GM23338 (cell line): ENCODE measurements around the gene RBPJ. TPM values are rescaled to one million over a fixed set of nuclear protein-coding genes. Genes with fewer than 3 reads are reported as not detected.

Source experiments
- ATAC-seq: fragments of 200-7000 bp; cut with Tn5 transposase; 3 replicates; pipeline ENCODE4 v1.9.1; 2020
- DNase-seq: peaks from one replicate; pipeline ENCODE4 v3.0.0-alpha.2; 2015; ENCODE audit warnings: low spot score
- H2AFZ ChIP-seq: fragments of 200-600 bp; sonication (generic); 2 replicates; pipeline ENCODE4 v1.8.0; 2016; ENCODE audit warnings: antibody characterized with exemption, mild to moderate bottlenecking, moderate library complexity
- H3F3A ChIP-seq: fragments of 200-600 bp; sonication (generic); replicated peaks from 2 replicates; pipeline ENCODE4 v1.8.0; 2017; ENCODE audit warnings: antibody characterized with exemption, mixed run types, low read depth
- H3K27ac ChIP-seq: fragments of 200-600 bp; sonication (generic); 2 replicates; pipeline ENCODE4 v1.6.1; 2016; ENCODE audit warnings: low read depth
- H3K27me3 ChIP-seq: fragments of 200-600 bp; sonication (generic); 2 replicates; pipeline ENCODE4 v1.8.0; 2016; ENCODE audit warnings: mild to moderate bottlenecking, mixed run types, moderate library complexity; ENCODE audit not compliant: insufficient read depth
- H3K36me3 ChIP-seq: fragments of 200-600 bp; sonication (generic); 2 replicates; pipeline ENCODE4 v1.8.0; 2016; ENCODE audit warnings: mild to moderate bottlenecking; ENCODE audit not compliant: insufficient read depth
- H3K4me1 ChIP-seq: fragments of 200-600 bp; sonication (generic); 2 replicates; pipeline ENCODE4 v1.8.0; 2016; ENCODE audit warnings: mild to moderate bottlenecking, moderate library complexity; ENCODE audit not compliant: insufficient read depth
- H3K4me2 ChIP-seq: fragments of 200-600 bp; sonication (generic); 2 replicates; pipeline ENCODE4 v1.7.1; 2017; ENCODE audit warnings: mixed run types
- H3K4me3 ChIP-seq: fragments of 200-600 bp; sonication (generic); 2 replicates; pipeline ENCODE4 v1.6.1; 2016; ENCODE audit warnings: mixed run types
- H3K79me2 ChIP-seq: fragments of 200-600 bp; sonication (generic); replicated peaks from 2 replicates; pipeline ENCODE4 v1.8.0; 2017; ENCODE audit warnings: mild to moderate bottlenecking; ENCODE audit not compliant: insufficient read depth
- H3K9me2 ChIP-seq: fragments of 200-600 bp; sonication (generic); 2 replicates; pipeline ENCODE4 v1.8.0; 2017; ENCODE audit not compliant: insufficient read depth
- H4K20me1 ChIP-seq: fragments of 200-600 bp; sonication (generic); replicated peaks from 2 replicates; pipeline ENCODE4 v1.8.0; 2017; ENCODE audit warnings: mild to moderate bottlenecking; ENCODE audit not compliant: insufficient read depth
- H3K27ac Mint-ChIP-seq: 2 replicates; pipeline ENCODE4 v1.8.0; 2020; ENCODE audit warnings: inconsistent platforms, mild to moderate bottlenecking, moderate library complexity, mixed read lengths
- H3K27me3 Mint-ChIP-seq: 3 replicates; pipeline ENCODE4 v1.8.0; 2022; ENCODE audit warnings: low read depth, mild to moderate bottlenecking, moderate library complexity, mixed read lengths, inconsistent platforms; ENCODE audit not compliant: insufficient read depth, poor library complexity
- H3K36me3 Mint-ChIP-seq: 3 replicates; pipeline ENCODE4 v1.8.0; 2021; ENCODE audit warnings: low read depth, mild to moderate bottlenecking, inconsistent platforms, moderate library complexity, mixed read lengths
- H3K4me1 Mint-ChIP-seq: 3 replicates; pipeline ENCODE4 v1.8.0; 2020; ENCODE audit warnings: mild to moderate bottlenecking, inconsistent platforms, mixed read lengths
- H3K4me3 Mint-ChIP-seq: 3 replicates; pipeline ENCODE4 v1.8.0; 2021; ENCODE audit warnings: moderate library complexity, mild to moderate bottlenecking, inconsistent platforms, mixed read lengths
- H3K9me3 Mint-ChIP-seq: 3 replicates; pipeline ENCODE4 v1.8.0; 2020; ENCODE audit warnings: moderate library complexity, mild to moderate bottlenecking, inconsistent platforms, mixed read lengths
- CREB1 ChIP-seq: fragments of 250-450 bp; sonication (Bioruptor Pico); IDR thresholded peaks from 2 replicates; pipeline ENCODE4 v1.5.0; 2020; ENCODE audit warnings: low read depth, mild to moderate bottlenecking, moderate library complexity
- CTCF ChIP-seq, 2 experiments: fragments of 200-600 bp in 1 of 2; sonication (generic) in 1 of 2; conservative IDR thresholded peaks; 2 replicates each; pipeline versions ENCODE4 v1.5.1 to v1.6.1; 2016 to 2017; ENCODE audit warnings: antibody characterized with exemption in 2 of 2, low read depth in 2 of 2, mild to moderate bottlenecking in 2 of 2, moderate library complexity in 1 of 2
- ETS1 ChIP-seq: IDR thresholded peaks from 2 replicates; pipeline ENCODE4 v1.6.1; 2016; ENCODE audit warnings: antibody characterized with exemption
- EZH2 ChIP-seq: fragments of 200-600 bp; sonication (generic); IDR thresholded peaks from one replicate; pipeline ENCODE4 v1.8.0; 2017; ENCODE audit warnings: antibody characterized with exemption, mild to moderate bottlenecking, low read depth; ENCODE audit not compliant: unreplicated experiment
- EZH2phosphoT487 ChIP-seq: fragments of 200-600 bp; sonication (generic); IDR thresholded peaks from one replicate; pipeline ENCODE4 v1.8.1; 2018; ENCODE audit warnings: antibody characterized with exemption; ENCODE audit not compliant: unreplicated experiment
- JUNB ChIP-seq: IDR thresholded peaks from one replicate; pipeline ENCODE4 v1.6.1; 2016; ENCODE audit warnings: antibody characterized with exemption; ENCODE audit not compliant: unreplicated experiment
- NANOG ChIP-seq: IDR thresholded peaks from 2 replicates; pipeline ENCODE4 v1.6.1; 2016; ENCODE audit warnings: antibody characterized with exemption, borderline replicate concordance
- POLR2AphosphoS5 ChIP-seq: IDR thresholded peaks from 2 replicates; pipeline ENCODE4 v1.6.1; 2016; ENCODE audit warnings: antibody characterized with exemption, low read depth
- REST ChIP-seq: IDR thresholded peaks from one replicate; pipeline ENCODE4 v1.6.1; 2018; ENCODE audit warnings: antibody characterized with exemption; ENCODE audit not compliant: unreplicated experiment
- STAT1 ChIP-seq: IDR thresholded peaks from one replicate; pipeline ENCODE4 v1.6.1; 2016; ENCODE audit warnings: antibody characterized with exemption; ENCODE audit not compliant: unreplicated experiment
- ZNF114 ChIP-seq: fragments of 250-450 bp; sonication (Bioruptor Pico); IDR thresholded peaks from 2 replicates; pipeline ENCODE4 v1.5.0; 2020; ENCODE audit warnings: mild to moderate bottlenecking, moderate library complexity
- ZNF331 ChIP-seq: fragments of 250-450 bp; sonication (Bioruptor Pico); IDR thresholded peaks from 2 replicates; pipeline ENCODE4 v1.5.0; 2020; ENCODE audit warnings: low read depth, mild to moderate bottlenecking, moderate library complexity
- ZNF462 ChIP-seq: fragments of 250-450 bp; sonication (Bioruptor Pico); IDR thresholded peaks from 2 replicates; pipeline ENCODE4 v1.5.0; 2020; ENCODE audit warnings: mild to moderate bottlenecking, moderate library complexity
- polyA plus RNA-seq: library from polyadenylated mRNA; unstranded; fragments of >200 nt; fragmentation: Nextera tagmentation; extraction: Ambion mirVana; gene quantifications from 2 replicates; pipeline ENCODE4 v1.2.1, GENCODE V29; 2016
- total RNA-seq: library from RNA; depleted of rRNA; stranded (reverse); fragments of >200 nt; shearing (Covaris generic); gene quantifications from 2 replicates; pipeline ENCODE4 v1.2.3, GENCODE V29; 2014

The RBPJ gene
- total and polyA plus RNA-seq, 2 experiments from 2014 or later = 212 to 457 TPM

GRCh38 chr4:26307037-26307800 lies 13.6 kb upstream of the RBPJ start:
- no peak overlapping the region; the same call in 1 of the 2 replicates for H2AFZ ChIP-seq
- Mint-ChIP-seq H3K27ac (no peak overlapping the region), H3K4me1 (peaks cover 2% of the 10 kb centered on the region; the same call in 1 of the 3 replicates), H3K36me3 (peaks cover 2% of the 10 kb centered on the region; the same call in 1 of the 3 replicates), H3K4me3 (no peak overlapping the region), H3K27me3 (peaks cover 2% of the 10 kb centered on the region), H3K9me3 (no peaks in the 10 kb centered on the region)
- no peak overlapping the region for H3K4me3 ChIP-seq
- DNase-seq (no peak), ATAC-seq (no peak)
- no peaks in the 10 kb centered on the region for H4K20me1 ChIP-seq
- TF ChIP-seq EZH2 (no peak), ETS1 (no peak), CTCF (conservative IDR thresholded peaks at IDR 0.05; ENCODE audit: low read depth in 2 of 2) (no peak), EZH2phosphoT487 (no peak), POLR2AphosphoS5 (no peak), STAT1 (no peak), CREB1 (CRISPR knock-in tag) (no peak), NANOG (no peak), ZNF114 (no peak), REST (no peak), JUNB (no peak), ZNF462 (CRISPR knock-in tag) (no peak), ZNF331 (CRISPR knock-in tag) (no peak)
- H3K4me2 ChIP-seq = no peak overlapping the region
- no peaks in the 10 kb centered on the region for H3K27me3 ChIP-seq
- 0 out of 2 replicates have a peak, but pooled peaks cover 1% of the 10 kb centered on the region for H3K9me2 ChIP-seq
- H3K4me1 ChIP-seq = peaks cover 7% of the 10 kb centered on the region; the same call in 1 of the 2 replicates
- H3K27ac ChIP-seq = no peak overlapping the region
- H3K36me3 ChIP-seq = no peaks in the 10 kb centered on the region
- H3F3A ChIP-seq = 0 out of 2 replicates have a peak, but pooled peaks cover 2% of the 10 kb centered on the region
- no peaks in the 10 kb centered on the region for H3K79me2 ChIP-seq
